Gastrocnemius medialis (tissue), 4 donors: ENCODE data around the gene DNPEP. TPM values are rescaled to one million over a fixed set of nuclear protein-coding genes. Genes with fewer than 3 reads are reported as not detected.

Source experiments
- ATAC-seq, 2 donors: fragments of 150-250 bp; one replicate each; pipeline ENCODE4 v1.9.1; 2016
- DNase-seq, 2 donors: peaks; one replicate each; pipeline ENCODE4 v3.0.0-alpha.2; 2019
- H3K27ac ChIP-seq, 4 donors: fragments of 200-600 bp; sonication (generic); 1 replicate in 1 of 4; 2 replicates in 3 of 4; pipeline ENCODE4 v1.5.1; 2016 to 2018; ENCODE audit warnings: mild to moderate bottlenecking in 2 of 4, moderate library complexity in 1 of 4
- H3K27me3 ChIP-seq, 3 donors: fragments of 200-600 bp; sonication (generic) in 2 of 3; 1 replicate in 1 of 3; 2 replicates in 2 of 3; pipeline versions ENCODE4 v1.5.1 to v1.6.0; 2016 to 2019; ENCODE audit warnings: mild to moderate bottlenecking in 1 of 3, moderate library complexity in 1 of 3
- H3K36me3 ChIP-seq, 2 donors: fragments of 200-600 bp; sonication (generic) in 1 of 2; one replicate each; pipeline ENCODE4 v1.5.1; 2017 to 2018
- H3K4me1 ChIP-seq, 2 donors: fragments of 200-600 bp; sonication (generic) in 1 of 2; one replicate each; pipeline ENCODE4 v1.5.1; 2016 to 2017; ENCODE audit warnings: mild to moderate bottlenecking in 2 of 2
- H3K4me3 ChIP-seq, 4 donors: fragments of 200-600 bp; sonication (generic) in 3 of 4; 1 replicate in 1 of 4; 2 replicates in 3 of 4; pipeline ENCODE4 v1.5.1; 2016 to 2019; ENCODE audit warnings: mild to moderate bottlenecking in 2 of 4
- H3K9me3 ChIP-seq, 3 donors: fragments of 200-600 bp; sonication (generic) in 2 of 3; 1 replicate in 1 of 3; 2 replicates in 2 of 3; pipeline ENCODE4 v1.5.1; 2016 to 2019
- POLR2A ChIP-seq, 2 donors: fragments of 450-650 bp; IDR thresholded peaks; one replicate each; pipeline ENCODE4 v1.6.1; 2017; ENCODE audit warnings: antibody characterized with exemption in 2 of 2, mild to moderate bottlenecking in 2 of 2, moderate library complexity in 2 of 2
- in situ Hi-C, 4 donors: fragments of 200-750 bp; cut with MboI; loops; one replicate each; pipeline versions ENCODE4 v1.15.0 to v1.8.0; 2017; ENCODE audit warnings: low sequenced_read_pairs in 4 of 4
- intact Hi-C: fragments of 100-400 bp; cut with DNase I; formaldehyde crosslinking; loops from one replicate; pipeline ENCODE4 v1.15.1; 2023; ENCODE audit warnings: low total_unique reads
- total RNA-seq, 4 donors: library from RNA; depleted of rRNA; stranded (reverse); fragments of >200 nt; gene quantifications; one replicate each; pipeline versions ENCODE4 v1.1.0 to v1.2.3, GENCODE V29; 2016
- TF ChIP-seq, protein P1 (sequence below), 5 experiments: fragments of 450-650 bp in 3 of 5; fragments of 200-600 bp in 2 of 5; sonication (generic) in 2 of 5; IDR thresholded peaks in 4 of 5; conservative IDR thresholded peaks in 1 of 5; 1 replicate in 4 of 5; 2 replicates in 1 of 5; pipeline ENCODE4 v1.5.1; 2016 to 2019; ENCODE audit warnings: antibody characterized with exemption in 5 of 5, mild to moderate bottlenecking in 3 of 5, moderate library complexity in 3 of 5

The DNPEP gene
- total RNA-seq, 4 donors from 2014 or later, result 56.0 to 147 (median 65.3) TPM

DNA sequence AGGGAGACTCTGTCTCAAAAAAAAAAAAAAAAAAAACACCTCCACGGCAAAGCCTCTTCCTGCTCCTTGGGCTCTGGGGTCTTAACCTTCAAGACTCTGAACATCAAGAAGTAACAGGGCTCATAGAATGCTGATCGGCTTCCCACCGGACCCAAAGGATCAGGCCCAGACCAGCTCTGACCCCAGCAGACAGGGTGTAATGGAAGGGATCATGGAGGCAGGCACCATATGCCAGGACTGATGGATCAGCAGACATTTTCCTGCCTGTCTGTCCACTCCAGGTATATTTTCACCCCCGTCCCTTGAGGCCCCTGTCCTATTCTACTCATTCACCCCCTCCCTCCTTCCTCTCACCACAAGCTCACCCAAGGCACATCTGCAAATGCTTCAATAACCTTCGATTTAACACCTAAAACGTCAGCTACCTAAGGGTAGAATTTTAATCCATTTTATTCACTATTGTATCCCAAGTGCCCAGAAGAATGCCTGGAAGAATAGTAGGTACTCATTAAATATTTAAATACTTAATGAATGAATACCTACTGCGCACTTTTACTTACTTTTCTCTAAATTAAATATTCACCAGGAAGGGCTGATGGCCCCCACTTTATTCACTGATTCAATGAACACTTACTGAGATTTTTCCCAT is 42.4 kb upstream of the DNPEP start:
- DNase-seq (peak in 1 of 2 donors; percentile 39), ATAC-seq (no peak)
- Histone ChIP-seq H3K9me3 (no peaks in the 10 kb centered on the region), H3K4me3 (no peak overlapping the region), H3K36me3 (peaks cover 0 to 14% of the 10 kb centered on the region in 2 donors), H3K27ac (peak overlapping the region; percentile 95 to 100 (median 98)), H3K27me3 (no peaks in the 10 kb centered on the region), H3K4me1 (peaks cover 29 to 32% of the 10 kb centered on the region in 2 donors)
- in situ Hi-C loops (no loop called here), intact Hi-C loops (loop anchor here (10.0 kb wide), 1 partner anchor 1595 kb away; no protein-coding TSS in a partner anchor)
- TF ChIP-seq, protein P1, sequence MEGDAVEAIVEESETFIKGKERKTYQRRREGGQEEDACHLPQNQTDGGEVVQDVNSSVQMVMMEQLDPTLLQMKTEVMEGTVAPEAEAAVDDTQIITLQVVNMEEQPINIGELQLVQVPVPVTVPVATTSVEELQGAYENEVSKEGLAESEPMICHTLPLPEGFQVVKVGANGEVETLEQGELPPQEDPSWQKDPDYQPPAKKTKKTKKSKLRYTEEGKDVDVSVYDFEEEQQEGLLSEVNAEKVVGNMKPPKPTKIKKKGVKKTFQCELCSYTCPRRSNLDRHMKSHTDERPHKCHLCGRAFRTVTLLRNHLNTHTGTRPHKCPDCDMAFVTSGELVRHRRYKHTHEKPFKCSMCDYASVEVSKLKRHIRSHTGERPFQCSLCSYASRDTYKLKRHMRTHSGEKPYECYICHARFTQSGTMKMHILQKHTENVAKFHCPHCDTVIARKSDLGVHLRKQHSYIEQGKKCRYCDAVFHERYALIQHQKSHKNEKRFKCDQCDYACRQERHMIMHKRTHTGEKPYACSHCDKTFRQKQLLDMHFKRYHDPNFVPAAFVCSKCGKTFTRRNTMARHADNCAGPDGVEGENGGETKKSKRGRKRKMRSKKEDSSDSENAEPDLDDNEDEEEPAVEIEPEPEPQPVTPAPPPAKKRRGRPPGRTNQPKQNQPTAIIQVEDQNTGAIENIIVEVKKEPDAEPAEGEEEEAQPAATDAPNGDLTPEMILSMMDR (IDR thresholded peaks at IDR 0.05 in 4 of 5, conservative IDR thresholded peaks at IDR 0.05 in 1 of 5), result no peak
- TF ChIP-seq POLR2A (IDR thresholded peaks at IDR 0.05), result no peak

DNA sequence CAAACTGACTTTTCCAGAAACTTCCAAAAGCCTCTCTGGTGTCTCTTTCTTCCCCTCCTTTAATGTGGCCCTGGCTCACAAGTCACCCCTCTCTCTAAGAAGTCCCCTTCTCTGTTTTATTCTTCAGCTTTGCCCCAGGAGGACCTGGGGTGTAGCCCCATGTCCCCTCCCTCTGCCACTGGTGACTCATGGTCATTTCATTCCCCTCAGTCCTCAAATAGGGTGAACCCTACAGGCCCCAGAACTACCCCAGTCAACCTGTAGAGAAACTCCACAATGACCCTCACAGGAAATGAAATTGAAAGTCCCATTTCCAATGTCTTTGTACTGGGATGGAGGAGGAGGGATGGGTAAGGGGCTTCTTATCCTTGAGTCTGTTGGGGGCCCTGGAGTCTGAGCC is 40.8 kb upstream of the DNPEP start:
- Histone ChIP-seq H3K9me3 (no peaks in the 10 kb centered on the region), H3K27me3 (no peaks in the 10 kb centered on the region), H3K36me3 (peaks cover 0 to 28% of the 10 kb centered on the region in 2 donors), H3K27ac (peak overlapping the region; percentile 95 to 100 (median 98)), H3K4me3 (no peak overlapping the region), H3K4me1 (peaks cover 17 to 36% of the 10 kb centered on the region in 2 donors)
- peak in 1 of 2 donors; percentile 41 for DNase-seq
- in situ Hi-C loops, result no loop called here
- peak in 1 of 2 donors; percentile 10 for ATAC-seq
- intact Hi-C loops, result loop anchor here (10.0 kb wide), 1 partner anchor 1594 kb away; no protein-coding TSS in a partner anchor
- TF ChIP-seq POLR2A (IDR thresholded peaks at IDR 0.05), result no peak
- TF ChIP-seq, protein P1 (IDR thresholded peaks at IDR 0.05 in 4 of 5, conservative IDR thresholded peaks at IDR 0.05 in 1 of 5), result no peak

DNA sequence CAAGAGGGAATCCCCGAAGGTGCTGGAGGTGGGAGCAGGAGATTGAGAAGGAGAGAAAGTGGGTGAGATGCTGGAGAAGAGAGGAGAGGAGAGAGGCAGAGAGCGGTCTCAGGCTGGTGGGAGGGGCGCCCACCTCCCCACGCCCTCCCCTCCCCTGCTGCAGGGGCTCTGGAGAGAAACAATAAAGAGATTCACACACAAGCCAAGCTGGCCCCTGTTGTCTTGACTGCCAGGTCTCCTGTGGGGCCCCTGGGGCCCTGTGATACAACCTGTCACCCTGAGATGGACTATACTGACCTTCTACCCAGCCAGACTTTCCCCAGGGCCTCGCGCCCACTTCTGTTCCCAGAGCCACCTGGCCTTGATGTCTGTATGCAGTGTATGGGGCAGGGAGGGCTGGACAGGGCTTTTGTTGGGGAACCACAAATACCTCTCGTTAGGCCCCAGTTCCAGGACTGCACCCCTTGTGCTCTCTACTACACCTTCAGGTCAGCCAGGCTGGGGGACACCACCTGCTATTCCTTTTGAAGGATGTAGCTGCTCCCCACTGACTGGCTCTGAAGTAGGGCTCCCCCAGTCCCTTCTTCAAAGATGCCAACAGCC is 38.9 kb upstream of the DNPEP start:
- in situ Hi-C loops, result no loop called here
- Histone ChIP-seq H3K27me3 (no peaks in the 10 kb centered on the region), H3K27ac (peak overlapping the region; percentile 95 to 100 (median 98)), H3K9me3 (no peaks in the 10 kb centered on the region), H3K4me3 (no peak overlapping the region), H3K36me3 (peaks cover 0 to 44% of the 10 kb centered on the region in 2 donors), H3K4me1 (peaks cover 26 to 45% of the 10 kb centered on the region in 2 donors)
- ATAC-seq (no peak), DNase-seq (peak in 1 of 2 donors; percentile 45)
- intact Hi-C loops, result loop anchor here (10.0 kb wide), 1 partner anchor 1592 kb away; no protein-coding TSS in a partner anchor
- TF ChIP-seq, protein P1 (IDR thresholded peaks at IDR 0.05 in 4 of 5, conservative IDR thresholded peaks at IDR 0.05 in 1 of 5), result no peak
- TF ChIP-seq POLR2A (IDR thresholded peaks at IDR 0.05), result no peak

DNA sequence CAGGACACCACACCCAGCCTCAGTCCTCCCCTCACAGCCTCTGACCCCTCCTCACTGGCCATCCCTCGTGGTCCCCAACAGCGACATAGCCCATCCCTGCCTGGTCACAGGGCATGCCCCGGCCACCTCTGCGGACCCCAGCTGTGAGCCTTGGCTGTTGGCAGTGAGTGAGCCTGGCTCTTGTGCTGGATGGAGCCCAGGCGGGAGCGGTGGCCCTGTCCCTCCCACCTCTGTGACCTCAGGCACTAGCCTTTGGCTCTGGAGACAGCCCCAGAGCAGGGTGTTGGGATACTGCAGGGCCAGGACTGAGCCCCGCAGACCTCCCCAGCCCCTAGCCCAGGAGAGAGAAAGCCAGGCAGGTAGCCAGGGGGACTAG is 38.3 kb upstream of the DNPEP start:
- intact Hi-C loops, result loop anchor here (10.0 kb wide), 1 partner anchor 1591 kb away; no protein-coding TSS in a partner anchor
- Histone ChIP-seq H3K36me3 (peaks cover 0 to 49% of the 10 kb centered on the region in 2 donors), H3K4me1 (peaks cover 26 to 45% of the 10 kb centered on the region in 2 donors), H3K9me3 (no peaks in the 10 kb centered on the region), H3K4me3 (no peak overlapping the region), H3K27me3 (no peaks in the 10 kb centered on the region), H3K27ac (peak overlapping the region; percentile 95 to 100 (median 98))
- ATAC-seq, result no peak
- DNase-seq, result peak in 1 of 2 donors; percentile 26
- in situ Hi-C loops, result no loop called here
- no peak for TF ChIP-seq POLR2A (IDR thresholded peaks at IDR 0.05)
